Memory B cell (primary cell): ENCODE results near the gene TCTN3.

Experiments used
- ATAC-seq: fragments of 150-1000 bp; cut with Tn5 transposase; 2 replicates; pipeline ENCODE4 v1.10.0; 2021; ENCODE audit warnings: low read depth, mild to moderate bottlenecking, moderate library complexity
- DNase-seq, 2 donors: peaks; one replicate each; pipeline ENCODE4 v3.0.0; 2022; ENCODE audit warnings: low spot score in 2 of 2
- H3K27ac Mint-ChIP-seq: one replicate; pipeline ENCODE4 v1.8.0; 2022; ENCODE audit warnings: mild to moderate bottlenecking, moderate library complexity, mixed read lengths
- H3K27me3 Mint-ChIP-seq: one replicate; pipeline ENCODE4 v1.8.0; 2022; ENCODE audit warnings: mixed read lengths
- H3K36me3 Mint-ChIP-seq: one replicate; pipeline ENCODE4 v1.8.0; 2022; ENCODE audit warnings: mild to moderate bottlenecking, mixed read lengths
- H3K4me1 Mint-ChIP-seq: one replicate; pipeline ENCODE4 v1.8.0; 2022; ENCODE audit warnings: mixed read lengths
- H3K4me3 Mint-ChIP-seq: one replicate; pipeline ENCODE4 v1.8.0; 2022; ENCODE audit warnings: mild to moderate bottlenecking, moderate library complexity, mixed read lengths
- H3K9me3 Mint-ChIP-seq: one replicate; pipeline ENCODE4 v1.8.0; 2022; ENCODE audit warnings: mixed read lengths

Gene TCTN3

GRCh38 chr10:95661818-95662217 lies 31.9 kb downstream of the TCTN3 start:
- H3K9me3 Mint-ChIP-seq = no peaks in the 10 kb centered on the region
- H3K36me3 Mint-ChIP-seq = peaks cover 5% of the 10 kb centered on the region
- H3K27ac Mint-ChIP-seq = peak overlapping the region; percentile 40
- DNase-seq = no peak
- no peak for ATAC-seq
- no peaks in the 10 kb centered on the region for H3K4me1 Mint-ChIP-seq
- H3K4me3 Mint-ChIP-seq = no peak overlapping the region
- no peaks in the 10 kb centered on the region for H3K27me3 Mint-ChIP-seq

GRCh38 chr10:95660283-95660682 lies 33.4 kb downstream of the TCTN3 start:
- no peaks in the 10 kb centered on the region for H3K9me3 Mint-ChIP-seq
- no peak for DNase-seq
- peaks cover 7% of the 10 kb centered on the region for H3K4me1 Mint-ChIP-seq
- no peaks in the 10 kb centered on the region for H3K27me3 Mint-ChIP-seq
- H3K27ac Mint-ChIP-seq = no peak overlapping the region
- H3K4me3 Mint-ChIP-seq = no peak overlapping the region
- peaks cover 2% of the 10 kb centered on the region for H3K36me3 Mint-ChIP-seq
- ATAC-seq = no peak

- Mint-ChIP-seq H3K27ac (no peak overlapping the region), H3K27me3 (no peaks in the 10 kb centered on the region), H3K4me3 (peak overlapping the region; percentile 97), H3K4me1 (peaks cover 14% of the 10 kb centered on the region), H3K9me3 (no peaks in the 10 kb centered on the region), H3K36me3 (peaks cover 5% of the 10 kb centered on the region)
- DNase-seq = no peak
- ATAC-seq = no peak
These were observed 36.5 kb downstream of the TCTN3 start for GRCh38 chr10:95657250-95657649.

DNA sequence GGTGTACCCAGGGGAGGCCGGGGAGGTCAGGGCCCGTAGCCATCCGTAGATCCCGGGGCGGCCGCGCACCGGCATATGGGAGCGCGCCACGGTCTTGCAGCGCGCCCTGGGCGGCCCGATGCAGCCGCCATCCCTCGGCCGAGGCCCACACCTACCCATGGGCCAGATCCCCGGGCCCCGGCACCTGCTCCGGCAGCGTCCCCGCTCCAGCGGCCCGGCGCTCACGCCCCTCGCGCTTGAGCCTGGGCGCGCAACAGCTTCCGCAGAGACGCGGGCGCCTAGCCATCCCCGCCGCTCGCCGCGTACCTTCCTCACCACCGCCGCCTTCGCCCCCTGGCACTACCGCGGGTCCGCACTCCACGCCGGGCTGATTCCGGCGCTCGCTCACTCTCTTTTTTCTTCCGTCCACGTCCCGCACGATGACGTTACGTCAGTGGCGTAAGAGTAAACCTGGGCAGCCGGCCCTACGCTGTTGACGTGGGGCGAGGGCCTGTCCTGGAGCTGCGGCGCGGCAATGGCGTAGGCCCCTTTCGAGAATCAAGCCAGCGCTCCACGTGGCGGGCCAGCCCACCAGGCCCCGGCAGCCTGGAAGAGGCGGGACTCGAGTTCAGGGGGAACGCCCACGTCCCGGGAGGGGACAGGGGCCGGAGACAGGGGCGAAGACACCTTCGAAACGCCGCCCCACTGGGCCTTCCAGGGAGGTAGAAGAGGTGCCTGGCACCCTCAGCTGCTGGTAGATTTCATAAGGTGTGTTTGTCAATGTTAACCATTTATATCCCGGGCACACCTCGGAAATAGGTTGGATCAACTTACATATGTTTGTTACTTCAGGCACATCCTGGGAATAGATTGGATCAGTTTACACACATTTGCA lies 37.2 kb downstream of the TCTN3 start, which contains the start of gene ALDH18A1:
ALDH18A1 (minus strand) TSS at position 421 of the 874 bp plus-strand sequence. CDS start 3,334 bp downstream, outside the sequence.
- Mint-ChIP-seq H3K27me3 (no peaks in the 10 kb centered on the region), H3K36me3 (peaks cover 11% of the 10 kb centered on the region)
- ATAC-seq = peak; percentile 86

DNA sequence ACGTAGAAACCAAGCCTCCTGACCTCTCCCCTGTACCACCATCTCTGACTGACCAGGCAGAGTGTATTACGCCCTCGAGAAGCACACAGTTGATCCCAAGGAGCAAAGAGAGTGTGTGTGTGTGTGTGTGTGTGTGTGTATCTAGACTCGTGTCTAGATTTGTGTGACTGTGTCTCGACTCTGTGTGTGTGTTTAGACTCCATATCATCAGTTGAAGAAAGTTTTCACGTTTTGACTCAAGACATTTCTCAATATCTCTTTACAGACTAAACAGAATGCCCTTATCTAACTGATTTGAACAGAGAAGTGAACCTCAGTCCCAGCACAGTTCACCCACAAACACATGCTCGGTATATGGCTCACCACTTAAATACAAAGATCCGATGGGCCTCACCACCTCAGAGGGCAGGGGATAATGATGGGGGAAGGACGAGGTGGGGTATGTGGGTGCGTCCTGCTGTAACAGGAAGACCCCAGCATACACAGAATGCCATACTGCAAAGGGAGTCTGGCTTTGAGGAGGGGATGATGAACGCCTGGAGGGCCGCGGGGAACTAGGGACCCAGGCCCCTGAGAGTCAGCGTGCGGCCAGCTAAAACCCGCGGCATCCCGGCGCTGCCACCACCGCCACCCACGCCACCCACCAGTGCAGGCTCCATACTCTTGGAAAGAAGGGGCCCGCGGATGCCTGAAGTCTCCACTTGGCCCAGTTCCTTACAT lies 38.0 kb downstream of the TCTN3 start:
- Mint-ChIP-seq H3K27me3 (no peaks in the 10 kb centered on the region), H3K27ac (peak overlapping the region; percentile 69), H3K36me3 (peaks cover 18% of the 10 kb centered on the region), H3K4me1 (peaks cover 14% of the 10 kb centered on the region), H3K9me3 (peaks cover 3% of the 10 kb centered on the region), H3K4me3 (peak overlapping the region; percentile 97)
- no peak for DNase-seq
- ATAC-seq = peak; percentile 5

More for the DNA sequence above, 37.2 kb downstream of the TCTN3 start, which contains the start of gene ALDH18A1:
- Mint-ChIP-seq H3K27ac (peak within 1 kb of the TSS; percentile 82), H3K4me1 (peaks cover 14% of the 10 kb centered on the region), H3K9me3 (peaks cover under 1% of the 10 kb centered on the region), H3K4me3 (peak within 1 kb of the TSS; percentile 97)
- peak; percentile 94 to 95 for DNase-seq

DNA sequence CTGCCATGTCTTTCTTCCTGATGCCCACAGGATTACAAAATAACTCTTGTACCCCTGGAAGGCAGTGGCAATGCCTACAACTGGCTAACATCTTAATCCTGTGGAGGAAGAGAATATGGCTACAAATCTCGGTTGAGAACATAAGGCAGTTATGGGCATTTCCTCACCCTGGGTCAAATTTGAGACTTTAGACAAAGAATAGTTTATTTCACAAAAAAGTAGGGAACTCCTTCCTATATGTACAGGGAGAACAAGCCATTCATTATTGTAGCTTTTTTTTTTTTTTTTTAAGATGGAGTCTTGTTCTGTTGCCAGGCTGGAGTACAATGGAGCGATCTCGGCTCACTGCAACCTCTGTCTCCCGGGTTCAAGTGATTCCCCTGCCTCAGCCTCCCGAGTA lies 39.8 kb downstream of the TCTN3 start:
- no peak overlapping the region for H3K4me3 Mint-ChIP-seq
- H3K4me1 Mint-ChIP-seq = peaks cover 14% of the 10 kb centered on the region
- no peak for ATAC-seq
- H3K9me3 Mint-ChIP-seq = peaks cover 3% of the 10 kb centered on the region
- peaks cover 21% of the 10 kb centered on the region for H3K36me3 Mint-ChIP-seq
- H3K27ac Mint-ChIP-seq = peak overlapping the region; percentile 39
- no peak for DNase-seq
- no peaks in the 10 kb centered on the region for H3K27me3 Mint-ChIP-seq

GRCh38 chr10:95651346-95652060 lies 42.2 kb downstream of the TCTN3 start:
- ATAC-seq = no peak
- Mint-ChIP-seq H3K27me3 (no peaks in the 10 kb centered on the region), H3K4me1 (peaks cover 14% of the 10 kb centered on the region), H3K27ac (peak overlapping the region; percentile 3), H3K4me3 (no peak overlapping the region), H3K36me3 (peaks cover 27% of the 10 kb centered on the region), H3K9me3 (peaks cover 3% of the 10 kb centered on the region)
- no peak for DNase-seq

- peaks cover 37% of the 10 kb centered on the region for H3K36me3 Mint-ChIP-seq
- no peak overlapping the region for H3K4me3 Mint-ChIP-seq
- no peak for ATAC-seq
- DNase-seq = no peak
- no peak overlapping the region for H3K27ac Mint-ChIP-seq
- H3K4me1 Mint-ChIP-seq = peaks cover 12% of the 10 kb centered on the region
- no peaks in the 10 kb centered on the region for H3K27me3 Mint-ChIP-seq
- H3K9me3 Mint-ChIP-seq = peaks cover 3% of the 10 kb centered on the region
These were observed 43.5 kb downstream of the TCTN3 start for GRCh38 chr10:95650232-95650631.

- DNase-seq (no peak), ATAC-seq (no peak)
- Mint-ChIP-seq H3K27ac (no peak overlapping the region), H3K4me3 (no peak overlapping the region), H3K4me1 (peaks cover 5% of the 10 kb centered on the region), H3K9me3 (peaks cover 3% of the 10 kb centered on the region), H3K36me3 (peaks cover 39% of the 10 kb centered on the region), H3K27me3 (no peaks in the 10 kb centered on the region)
These were observed 45.6 kb downstream of the TCTN3 start for GRCh38 chr10:95648138-95648537.

DNA sequence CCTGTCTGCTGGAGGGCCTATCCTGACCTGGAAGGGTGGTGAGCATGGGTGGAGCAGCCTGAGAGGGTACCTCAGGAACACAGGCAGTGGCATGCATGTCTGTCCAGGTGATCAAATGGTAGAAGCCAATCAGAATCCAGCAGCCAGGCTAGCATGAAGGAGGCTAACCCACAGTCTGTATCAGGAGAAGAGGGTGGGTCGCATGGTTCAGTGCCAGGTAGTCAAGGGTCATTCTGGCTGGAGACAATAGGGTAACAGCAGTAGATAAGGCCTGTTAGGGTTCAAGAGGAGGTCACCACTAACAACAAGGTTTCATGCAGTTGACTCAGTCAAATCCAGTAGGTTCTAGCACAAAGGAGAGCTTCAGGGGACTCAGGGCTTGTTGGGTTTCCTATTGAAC lies 47.6 kb downstream of the TCTN3 start:
- ATAC-seq (no peak), DNase-seq (no peak)
- Mint-ChIP-seq H3K27ac (no peak overlapping the region), H3K4me1 (peaks cover 5% of the 10 kb centered on the region), H3K27me3 (no peaks in the 10 kb centered on the region), H3K9me3 (no peaks in the 10 kb centered on the region), H3K36me3 (peaks cover 32% of the 10 kb centered on the region), H3K4me3 (no peak overlapping the region)

DNA sequence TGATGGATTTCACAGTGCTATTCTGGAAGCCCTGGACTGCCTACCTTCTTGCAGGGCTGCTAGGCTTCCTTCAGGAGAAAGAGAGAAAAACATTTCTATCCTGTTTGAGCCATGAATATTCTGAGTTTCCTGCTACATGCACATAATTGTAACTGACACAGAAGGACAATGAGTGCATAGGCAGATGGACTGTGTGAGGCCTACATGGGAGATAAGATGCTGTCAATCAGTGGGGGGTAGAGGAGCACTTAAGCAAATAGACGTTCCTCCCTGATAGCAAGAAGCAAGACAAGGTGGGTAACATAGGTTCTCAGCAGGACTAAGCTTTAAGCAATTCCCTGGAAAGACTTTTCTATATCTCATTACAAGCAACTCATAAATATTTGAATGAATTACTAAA lies 48.8 kb downstream of the TCTN3 start:
- H3K4me1 Mint-ChIP-seq = peaks cover 5% of the 10 kb centered on the region
- H3K27me3 Mint-ChIP-seq = no peaks in the 10 kb centered on the region
- DNase-seq = no peak
- no peaks in the 10 kb centered on the region for H3K9me3 Mint-ChIP-seq
- H3K4me3 Mint-ChIP-seq = no peak overlapping the region
- no peak overlapping the region for H3K27ac Mint-ChIP-seq
- no peak for ATAC-seq
- peaks cover 34% of the 10 kb centered on the region for H3K36me3 Mint-ChIP-seq

- no peaks in the 10 kb centered on the region for H3K27me3 Mint-ChIP-seq
- H3K9me3 Mint-ChIP-seq = no peaks in the 10 kb centered on the region
- H3K36me3 Mint-ChIP-seq = peaks cover 32% of the 10 kb centered on the region
- peaks cover 3% of the 10 kb centered on the region for H3K4me1 Mint-ChIP-seq
- no peak overlapping the region for H3K4me3 Mint-ChIP-seq
- DNase-seq (no peak), ATAC-seq (no peak)
- no peak overlapping the region for H3K27ac Mint-ChIP-seq
These were observed 52.8 kb downstream of the TCTN3 start for GRCh38 chr10:95640891-95641315.

DNA sequence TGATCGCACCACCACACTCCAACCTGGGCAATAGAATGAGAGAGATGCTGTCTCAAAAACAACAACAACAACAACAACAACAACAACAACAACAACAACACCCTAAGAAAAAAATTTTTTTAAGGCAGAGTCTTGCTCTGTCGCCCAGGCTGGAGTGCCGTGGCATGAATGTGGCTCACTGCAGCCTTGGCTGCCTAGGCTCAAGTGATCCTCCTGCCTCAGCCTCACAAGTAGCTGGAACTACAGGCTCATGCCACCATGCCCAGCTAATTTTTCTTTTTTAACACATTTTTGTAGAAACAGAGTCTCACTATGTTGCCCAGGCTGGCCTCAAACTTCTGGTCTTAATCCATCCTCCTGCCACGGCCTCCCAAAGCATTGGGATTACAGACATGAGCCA lies 55.8 kb downstream of the TCTN3 start:
- Mint-ChIP-seq H3K36me3 (peaks cover 40% of the 10 kb centered on the region), H3K9me3 (no peaks in the 10 kb centered on the region), H3K4me1 (no peaks in the 10 kb centered on the region), H3K27ac (no peak overlapping the region), H3K4me3 (no peak overlapping the region), H3K27me3 (no peaks in the 10 kb centered on the region)
- ATAC-seq (no peak), DNase-seq (no peak)

- H3K4me3 Mint-ChIP-seq = no peak overlapping the region
- H3K4me1 Mint-ChIP-seq = no peaks in the 10 kb centered on the region
- no peak overlapping the region for H3K27ac Mint-ChIP-seq
- no peaks in the 10 kb centered on the region for H3K27me3 Mint-ChIP-seq
- ATAC-seq = no peak
- H3K9me3 Mint-ChIP-seq = no peaks in the 10 kb centered on the region
- no peak for DNase-seq
- peaks cover 39% of the 10 kb centered on the region for H3K36me3 Mint-ChIP-seq
These were observed 56.6 kb downstream of the TCTN3 start for GRCh38 chr10:95637140-95637539.
